ENCODE results near the gene AKR1C4.

- TF ChIP-seq POLR2A (IDR thresholded peaks at IDR 0.05) (no peak), CTCF (IDR thresholded peaks at IDR 0.05) (no peak)
These were observed 55.8 kb downstream of the AKR1C4 start for GRCh38 chr10:5252177-5253037.
